ENCODE measurements around the gene SSR2.

The SSR2 gene

GRCh38 chr1:156020293-156021092, at the start of gene SSR2:
TSS of gene SSR2 (minus strand) at chr1:156020951. CDS start at chr1:156020167, 784 bp downstream.
- peak; percentile 96 for DNase-seq (ENCODE audit: low spot score)

- DNase-seq (ENCODE audit: low spot score) = peak; percentile 81
Observed at GRCh38 chr1:156070548-156070947, 49.8 kb upstream of the SSR2 start.

GRCh38 chr1:156069490-156070455, 49.0 kb upstream of the SSR2 start:
- DNase-seq (ENCODE audit: low spot score) = no peak

- DNase-seq (ENCODE audit: low spot score) = no peak
Observed at GRCh38 chr1:156067262-156067661, 46.5 kb upstream of the SSR2 start.

GRCh38 chr1:156065871-156066270, 45.1 kb upstream of the SSR2 start:
- no peak for DNase-seq (ENCODE audit: low spot score)

GRCh38 chr1:156065212-156065611, 44.5 kb upstream of the SSR2 start:
- DNase-seq (ENCODE audit: low spot score) = no peak

- DNase-seq (ENCODE audit: low spot score) = no peak
Observed at GRCh38 chr1:156064615-156065014, 43.9 kb upstream of the SSR2 start.

- DNase-seq (ENCODE audit: low spot score) = no peak
Observed at GRCh38 chr1:156063997-156064285, 43.2 kb upstream of the SSR2 start.

GRCh38 chr1:156062189-156062588, 41.4 kb upstream of the SSR2 start:
- no peak for DNase-seq (ENCODE audit: low spot score)

GRCh38 chr1:156060937-156061636, 40.3 kb upstream of the SSR2 start, which contains the start of gene RAB25:
TSS of gene RAB25 (plus strand) at chr1:156061160. CDS start at chr1:156061401, 241 bp downstream.
- no peak for DNase-seq (ENCODE audit: low spot score)

- no peak for DNase-seq (ENCODE audit: low spot score)
Observed at GRCh38 chr1:156056326-156056849, 35.6 kb upstream of the SSR2 start.

GRCh38 chr1:156055281-156056048, 34.7 kb upstream of the SSR2 start:
- no peak for DNase-seq (ENCODE audit: low spot score)

- DNase-seq (ENCODE audit: low spot score) = peak; percentile 97
Observed at GRCh38 chr1:156054500-156055280, 33.9 kb upstream of the SSR2 start, which contains the start of gene LAMTOR2. TSS of gene LAMTOR2 (plus strand) at chr1:156054782. CDS start at chr1:156054890, 108 bp downstream.

GRCh38 chr1:156053768-156054499, 33.2 kb upstream of the SSR2 start, which contains the start of gene UBQLN4:
TSS of gene UBQLN4 (minus strand) at chr1:156053798. CDS start at chr1:156053701, 97 bp downstream.
- DNase-seq (ENCODE audit: low spot score) = peak; percentile 96

GRCh38 chr1:156052862-156053767, 32.4 kb upstream of the SSR2 start:
- peak; percentile 89 for DNase-seq (ENCODE audit: low spot score)

GRCh38 chr1:156051011-156051725, 30.4 kb upstream of the SSR2 start:
- no peak for DNase-seq (ENCODE audit: low spot score)

GRCh38 chr1:156050376-156050775, 29.6 kb upstream of the SSR2 start:
- DNase-seq (ENCODE audit: low spot score) = no peak

Data from D341Med (cell line).